Measurements from ENCODE around the gene ASIC1. TPM values are rescaled to one million over a fixed set of nuclear protein-coding genes. Genes with fewer than 3 reads are reported as not detected.

The ASIC1 gene
- total RNA-seq, 1 donor from 2014 or later: not detected

DNA sequence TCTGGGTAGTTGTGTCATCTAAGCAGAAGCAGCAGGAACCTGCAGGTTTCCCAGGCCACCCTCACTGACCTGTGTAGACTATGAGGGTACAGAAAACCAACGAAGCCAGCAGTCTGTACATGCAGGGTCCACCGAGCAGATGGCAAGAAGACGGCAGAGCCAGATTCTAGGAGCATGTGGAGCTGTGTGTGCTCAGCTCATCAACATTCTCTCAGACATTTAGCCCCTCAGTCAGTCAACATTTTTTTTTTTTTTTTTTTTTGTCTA, 7.3 kb upstream of the ASIC1 start:
- TF ChIP-seq, protein P1, sequence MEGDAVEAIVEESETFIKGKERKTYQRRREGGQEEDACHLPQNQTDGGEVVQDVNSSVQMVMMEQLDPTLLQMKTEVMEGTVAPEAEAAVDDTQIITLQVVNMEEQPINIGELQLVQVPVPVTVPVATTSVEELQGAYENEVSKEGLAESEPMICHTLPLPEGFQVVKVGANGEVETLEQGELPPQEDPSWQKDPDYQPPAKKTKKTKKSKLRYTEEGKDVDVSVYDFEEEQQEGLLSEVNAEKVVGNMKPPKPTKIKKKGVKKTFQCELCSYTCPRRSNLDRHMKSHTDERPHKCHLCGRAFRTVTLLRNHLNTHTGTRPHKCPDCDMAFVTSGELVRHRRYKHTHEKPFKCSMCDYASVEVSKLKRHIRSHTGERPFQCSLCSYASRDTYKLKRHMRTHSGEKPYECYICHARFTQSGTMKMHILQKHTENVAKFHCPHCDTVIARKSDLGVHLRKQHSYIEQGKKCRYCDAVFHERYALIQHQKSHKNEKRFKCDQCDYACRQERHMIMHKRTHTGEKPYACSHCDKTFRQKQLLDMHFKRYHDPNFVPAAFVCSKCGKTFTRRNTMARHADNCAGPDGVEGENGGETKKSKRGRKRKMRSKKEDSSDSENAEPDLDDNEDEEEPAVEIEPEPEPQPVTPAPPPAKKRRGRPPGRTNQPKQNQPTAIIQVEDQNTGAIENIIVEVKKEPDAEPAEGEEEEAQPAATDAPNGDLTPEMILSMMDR (IDR thresholded peaks at IDR 0.05): no peak
- Histone ChIP-seq H3K4me3 (peak overlapping the region; percentile 33 to 41), H3K4me1 (peaks cover 0 to 3% of the 10 kb centered on the region in 2 donors), H3K36me3 (no peaks in the 10 kb centered on the region), H3K9me3 (no peaks in the 10 kb centered on the region), H3K27ac (no peak overlapping the region), H3K27me3 (no peaks in the 10 kb centered on the region)
- intact Hi-C loops (cut with DNase I): no loop called here
- no peak for DNase-seq (ENCODE audit: low spot score in 2 of 2)

DNA sequence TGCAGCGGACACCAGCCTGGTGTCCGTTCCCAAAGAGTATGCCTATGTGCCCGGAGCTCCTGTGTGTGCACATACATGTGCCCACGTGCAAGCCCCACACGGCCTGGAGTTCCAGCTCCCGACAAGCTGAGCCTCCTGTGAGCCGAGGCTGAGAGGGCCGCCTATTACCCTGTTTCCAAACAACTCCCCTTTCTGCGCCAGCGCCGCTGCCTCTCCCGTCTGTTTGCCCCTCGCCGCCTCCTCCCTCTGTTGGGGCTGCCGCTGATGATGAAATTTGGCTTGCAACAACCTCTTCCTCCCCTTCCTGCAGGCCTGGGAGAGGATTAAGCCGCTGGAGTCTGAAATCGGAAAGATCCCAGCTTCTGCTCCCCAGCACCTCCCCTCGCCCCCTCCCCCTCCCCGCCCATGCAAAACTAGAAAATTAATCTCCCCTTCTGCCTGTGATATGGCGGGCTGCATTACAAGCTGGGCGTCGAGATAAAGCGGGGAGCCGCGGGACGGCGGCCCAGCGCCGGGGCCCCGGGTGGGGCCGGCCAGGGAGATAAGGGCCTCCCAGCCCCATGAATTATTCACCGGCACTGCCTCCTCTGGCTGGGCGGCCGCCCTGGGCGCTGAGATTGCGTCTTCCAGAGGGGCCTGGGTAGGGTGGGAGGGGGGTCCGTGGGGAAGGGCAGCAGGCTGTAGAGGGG, 6.8 kb upstream of the ASIC1 start:
- TF ChIP-seq, protein P1 (IDR thresholded peaks at IDR 0.05): no peak

GRCh38 chr12:50051101-50051806, 6.1 kb upstream of the ASIC1 start:
- H3K27me3 ChIP-seq: no peaks in the 10 kb centered on the region
- intact Hi-C loops (cut with DNase I): no loop called here
- TF ChIP-seq, protein P1 (IDR thresholded peaks at IDR 0.05): no peak
- H3K27ac ChIP-seq: no peak overlapping the region
- H3K4me1 ChIP-seq: peaks cover 0 to 3% of the 10 kb centered on the region in 2 donors
- H3K36me3 ChIP-seq: no peaks in the 10 kb centered on the region
- no peak for DNase-seq (ENCODE audit: low spot score in 2 of 2)
- peak overlapping the region in 1 of 2 donors; percentile 41 for H3K4me3 ChIP-seq
- H3K9me3 ChIP-seq: no peaks in the 10 kb centered on the region

More for the DNA sequence above, 6.8 kb upstream of the ASIC1 start:
- DNase-seq (ENCODE audit: low spot score in 2 of 2): peak in 1 of 2 donors; percentile 83
- Histone ChIP-seq H3K4me3 (peak overlapping the region; percentile 33 to 41), H3K27ac (no peak overlapping the region), H3K4me1 (peaks cover 0 to 3% of the 10 kb centered on the region in 2 donors), H3K36me3 (no peaks in the 10 kb centered on the region), H3K27me3 (no peaks in the 10 kb centered on the region), H3K9me3 (no peaks in the 10 kb centered on the region)
- intact Hi-C loops (cut with DNase I): no loop called here

- intact Hi-C loops (cut with DNase I): no loop called here
- H3K4me3 ChIP-seq: no peak overlapping the region
- H3K4me1 ChIP-seq: peaks cover 3 to 5% of the 10 kb centered on the region in 2 donors
- DNase-seq (ENCODE audit: low spot score in 2 of 2): no peak
- no peak overlapping the region for H3K27ac ChIP-seq
- H3K9me3 ChIP-seq: no peaks in the 10 kb centered on the region
- no peaks in the 10 kb centered on the region for H3K27me3 ChIP-seq
- no peaks in the 10 kb centered on the region for H3K36me3 ChIP-seq
- TF ChIP-seq, protein P1 (IDR thresholded peaks at IDR 0.05): no peak
Observed at GRCh38 chr12:50052544-50052943, 4.9 kb upstream of the ASIC1 start.

- TF ChIP-seq, protein P1 (IDR thresholded peaks at IDR 0.05): no peak
- intact Hi-C loops (cut with DNase I): no loop called here
- no peak overlapping the region for H3K27ac ChIP-seq
- H3K36me3 ChIP-seq: no peaks in the 10 kb centered on the region
- peaks cover 3 to 5% of the 10 kb centered on the region in 2 donors for H3K4me1 ChIP-seq
- H3K27me3 ChIP-seq: no peaks in the 10 kb centered on the region
- H3K9me3 ChIP-seq: no peaks in the 10 kb centered on the region
- DNase-seq (ENCODE audit: low spot score in 2 of 2): no peak
- no peak overlapping the region for H3K4me3 ChIP-seq
Observed at GRCh38 chr12:50052964-50053363, 4.4 kb upstream of the ASIC1 start.

All from ascending aorta (tissue), 2 donors.